Neural cell (in vitro differentiated cells): ENCODE data around the gene CDC20. TPM values are rescaled to one million over a fixed set of nuclear protein-coding genes. Genes with fewer than 3 reads are reported as not detected.
"Not testable (repeated sequence)": the region's sequence is repeated elsewhere in the genome, so short reads cannot be mapped to it uniquely, and the experiment has no call there.

Source experiments
- H2AFZ ChIP-seq: fragments of 200-600, 300-800 bp; sonication (generic), shearing (Covaris generic); 2 replicates; pipeline ENCODE4 v1.6.0; 2014; ENCODE audit warnings: low read depth, mild to moderate bottlenecking, antibody characterized with exemption, low read length, moderate library complexity
- H3F3A ChIP-seq: fragments of 200-600 bp; shearing (Covaris generic); 2 replicates; pipeline ENCODE4 v1.6.1; 2016; ENCODE audit warnings: mild to moderate bottlenecking, moderate library complexity, mixed read lengths, antibody characterized with exemption, low read length; ENCODE audit not compliant: insufficient read depth, poor library complexity, severe bottlenecking
- H3K27ac ChIP-seq: fragments of 200-600, 300-800 bp; sonication (generic), shearing (Covaris generic); 2 replicates; pipeline ENCODE4 v1.5.1; 2014; ENCODE audit warnings: mild to moderate bottlenecking, low read length, moderate library complexity
- H3K27me3 ChIP-seq: fragments of 300-800, 200-600 bp; sonication (generic), shearing (Covaris generic); 2 replicates; pipeline ENCODE4 v1.6.0; 2014; ENCODE audit warnings: mild to moderate bottlenecking, low read depth, low read length, moderate library complexity; ENCODE audit not compliant: insufficient read depth
- H3K36me3 ChIP-seq: fragments of 300-800, 200-600 bp; sonication (generic), shearing (Covaris generic); 2 replicates; pipeline ENCODE4 v1.5.1; 2014; ENCODE audit warnings: mild to moderate bottlenecking, antibody characterized with exemption, low read length, moderate library complexity; ENCODE audit not compliant: insufficient read depth
- H3K4me2 ChIP-seq: fragments of 300-800, 200-600 bp; sonication (generic), shearing (Covaris generic); 2 replicates; pipeline ENCODE4 v1.6.0; 2014; ENCODE audit warnings: mild to moderate bottlenecking, low read length
- H3K4me3 ChIP-seq: fragments of 300-800, 200-600 bp; sonication (generic), shearing (Covaris generic); 2 replicates; pipeline ENCODE4 v1.5.1; 2014; ENCODE audit warnings: mild to moderate bottlenecking, low read length, moderate library complexity
- H3K79me2 ChIP-seq: fragments of 200-600 bp; shearing (Covaris generic); replicated peaks from 2 replicates; pipeline ENCODE4 v1.6.0; 2014; ENCODE audit warnings: mild to moderate bottlenecking, low read length, moderate library complexity; ENCODE audit not compliant: insufficient read depth
- H3K9ac ChIP-seq: fragments of 300-800, 200-600 bp; sonication (generic), shearing (Covaris generic); 2 replicates; pipeline ENCODE4 v1.6.1; 2016; ENCODE audit warnings: mild to moderate bottlenecking, low read length, mixed read lengths
- H3K9me2 ChIP-seq: fragments of 200-600 bp; shearing (Covaris generic); 2 replicates; pipeline ENCODE4 v1.6.1; 2016; ENCODE audit warnings: mild to moderate bottlenecking, low read length, mixed read lengths; ENCODE audit not compliant: insufficient read depth
- H3K9me3 ChIP-seq: fragments of 200-600, 300-800 bp; sonication (generic), shearing (Covaris generic); 2 replicates; pipeline ENCODE4 v1.6.1; 2016; ENCODE audit warnings: mild to moderate bottlenecking, mixed run types, low read length, moderate library complexity, mixed read lengths
- H4K20me1 ChIP-seq: fragments of 200-600 bp; shearing (Covaris generic); 2 replicates; pipeline ENCODE4 v1.6.1; 2016; ENCODE audit warnings: mild to moderate bottlenecking, mixed run types; ENCODE audit not compliant: insufficient read depth
- CTCF ChIP-seq: fragments of 450-650 bp; IDR thresholded peaks from 2 replicates; pipeline ENCODE4 v1.5.1; 2014; ENCODE audit warnings: antibody characterized with exemption, mild to moderate bottlenecking, moderate library complexity; ENCODE audit not compliant: poor library complexity, severe bottlenecking
- MXI1 ChIP-seq: fragments of 450-650 bp; conservative IDR thresholded peaks from 2 replicates; pipeline ENCODE4 v1.6.1; 2014; ENCODE audit warnings: antibody characterized with exemption, mild to moderate bottlenecking; ENCODE audit not compliant: poor library complexity, severe bottlenecking
- RAD21 ChIP-seq: fragments of 450-650 bp; conservative IDR thresholded peaks from 2 replicates; pipeline ENCODE4 v1.6.1; 2014; ENCODE audit warnings: antibody characterized with exemption, mild to moderate bottlenecking, moderate library complexity
- REST ChIP-seq: IDR thresholded peaks from 2 replicates; pipeline ENCODE4 v1.6.1; 2012; ENCODE audit warnings: borderline replicate concordance
- TAF1 ChIP-seq: IDR thresholded peaks from 2 replicates; pipeline ENCODE4 v1.6.1; 2012; ENCODE audit warnings: low read depth
- polyA plus RNA-seq: library from polyadenylated mRNA; depleted of rRNA; stranded (reverse); fragments of >200 nt; gene quantifications from 2 replicates; pipeline ENCODE4 v1.2.3, GENCODE V29; 2014

The CDC20 gene
- polyA plus RNA-seq, 1 donor from 2014 or later: 2.8 TPM

GRCh38 chr1:43368646-43369020 is 9.9 kb downstream of the CDC20 start:
- Histone ChIP-seq H2AFZ (no peak overlapping the region), H3F3A (no peaks in the 10 kb centered on the region), H3K9me3 (no peaks in the 10 kb centered on the region), H3K27ac (peak overlapping the region; percentile 9), H3K27me3 (no peaks in the 10 kb centered on the region), H3K79me2 (peaks cover 3% of the 10 kb centered on the region), H3K9me2 (no peaks in the 10 kb centered on the region), H3K4me2 (no peak overlapping the region), H3K4me3 (peak overlapping the region; percentile 61), H3K36me3 (no peaks in the 10 kb centered on the region), H4K20me1 (no peaks in the 10 kb centered on the region), H3K9ac (peak overlapping the region; percentile 51)
- TF ChIP-seq MXI1 (no peak), REST (no peak), TAF1 (no peak), RAD21 (no peak)

GRCh38 chr1:43369779-43370178 is 11.0 kb downstream of the CDC20 start:
- not testable (repeated sequence) for H4K20me1 ChIP-seq, H3K79me2 ChIP-seq, H3K27me3 ChIP-seq, H3K36me3 ChIP-seq, H3K4me2 ChIP-seq, H3K9me2 ChIP-seq, H3K9ac ChIP-seq, H3K4me3 ChIP-seq, H2AFZ ChIP-seq, H3F3A ChIP-seq, H3K27ac ChIP-seq, H3K9me3 ChIP-seq

GRCh38 chr1:43370564-43370963 is 11.8 kb downstream of the CDC20 start:
- no peak overlapping the region for H3K27ac ChIP-seq
- no peak overlapping the region for H3K4me2 ChIP-seq
- H3K4me3 ChIP-seq: no peak overlapping the region
- no peaks in the 10 kb centered on the region for H4K20me1 ChIP-seq
- H3F3A ChIP-seq: no peaks in the 10 kb centered on the region
- H3K9me2 ChIP-seq: no peaks in the 10 kb centered on the region
- no peak overlapping the region for H3K9ac ChIP-seq
- H3K9me3 ChIP-seq: no peaks in the 10 kb centered on the region
- H3K36me3 ChIP-seq: no peaks in the 10 kb centered on the region
- TF ChIP-seq REST (no peak), CTCF (no peak), TAF1 (no peak)
- H3K79me2 ChIP-seq: peaks cover 3% of the 10 kb centered on the region
- H3K27me3 ChIP-seq: no peaks in the 10 kb centered on the region
- no peak overlapping the region for H2AFZ ChIP-seq
